ENCODE results near the gene PDHB. TPM values are rescaled to one million over a fixed set of nuclear protein-coding genes. Genes with fewer than 3 reads are reported as not detected.

The PDHB gene
- total and polyA plus RNA-seq, 12 donors = 59.2 to 264 (median 102) TPM

DNA sequence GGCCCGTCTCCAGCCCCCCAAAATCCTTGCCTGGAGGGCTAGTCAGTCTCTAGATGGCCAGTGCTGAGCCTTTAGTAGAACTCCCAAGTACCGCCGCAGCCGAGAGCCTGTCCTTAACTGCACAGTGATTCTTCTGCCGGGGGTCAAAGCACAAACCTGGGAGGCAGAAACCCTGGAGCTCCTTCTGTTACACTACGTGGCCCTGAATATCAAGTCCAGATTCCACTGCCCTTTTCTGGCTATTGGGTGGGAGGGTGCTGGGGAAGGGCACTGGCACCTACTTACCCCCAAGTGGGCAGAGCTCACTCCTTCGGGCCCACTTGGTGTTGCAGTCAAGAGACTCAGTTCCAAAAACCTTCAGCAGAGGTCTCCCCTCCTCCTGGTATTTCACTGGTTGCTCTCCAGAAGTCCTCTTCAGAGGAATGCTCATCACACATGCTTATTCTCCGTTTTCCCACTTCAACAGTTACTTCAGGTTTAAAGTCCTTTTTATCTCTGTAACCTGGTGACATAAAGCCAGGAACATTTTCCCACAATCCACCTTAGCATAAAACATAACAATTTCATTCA is 10.8 kb downstream of the PDHB start:
- intact Hi-C loops (cut with DNase I) = loop anchor here in 1 of 2 donors (10.0 kb wide), 1 partner anchor 112 kb away; the partner anchor contains the start of gene ACOX2
- 75 to 82% (median 79%) methylated on average over 8 of the region's 8 CpGs for WGBS, 4 donors
- TF ChIP-seq, protein P1, sequence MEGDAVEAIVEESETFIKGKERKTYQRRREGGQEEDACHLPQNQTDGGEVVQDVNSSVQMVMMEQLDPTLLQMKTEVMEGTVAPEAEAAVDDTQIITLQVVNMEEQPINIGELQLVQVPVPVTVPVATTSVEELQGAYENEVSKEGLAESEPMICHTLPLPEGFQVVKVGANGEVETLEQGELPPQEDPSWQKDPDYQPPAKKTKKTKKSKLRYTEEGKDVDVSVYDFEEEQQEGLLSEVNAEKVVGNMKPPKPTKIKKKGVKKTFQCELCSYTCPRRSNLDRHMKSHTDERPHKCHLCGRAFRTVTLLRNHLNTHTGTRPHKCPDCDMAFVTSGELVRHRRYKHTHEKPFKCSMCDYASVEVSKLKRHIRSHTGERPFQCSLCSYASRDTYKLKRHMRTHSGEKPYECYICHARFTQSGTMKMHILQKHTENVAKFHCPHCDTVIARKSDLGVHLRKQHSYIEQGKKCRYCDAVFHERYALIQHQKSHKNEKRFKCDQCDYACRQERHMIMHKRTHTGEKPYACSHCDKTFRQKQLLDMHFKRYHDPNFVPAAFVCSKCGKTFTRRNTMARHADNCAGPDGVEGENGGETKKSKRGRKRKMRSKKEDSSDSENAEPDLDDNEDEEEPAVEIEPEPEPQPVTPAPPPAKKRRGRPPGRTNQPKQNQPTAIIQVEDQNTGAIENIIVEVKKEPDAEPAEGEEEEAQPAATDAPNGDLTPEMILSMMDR (IDR thresholded peaks at IDR 0.05) = no peak
- TF ChIP-seq POLR2A (IDR thresholded peaks at IDR 0.05) = no peak
- H3K4me3 ChIP-seq = no peak overlapping the region
- peaks cover 7 to 10% of the 10 kb centered on the region in 2 donors for H3K4me1 ChIP-seq (replicated peaks in 1 of 2)
- DNase-seq = no peak
- H3K36me3 ChIP-seq (replicated peaks in 1 of 2) = peaks cover 0 to 52% of the 10 kb centered on the region in 2 donors
- no peak overlapping the region for H3K27ac ChIP-seq
- no peaks in the 10 kb centered on the region for H3K27me3 ChIP-seq
- H3K9me3 ChIP-seq (replicated peaks in 1 of 3) = no peaks in the 10 kb centered on the region

DNA sequence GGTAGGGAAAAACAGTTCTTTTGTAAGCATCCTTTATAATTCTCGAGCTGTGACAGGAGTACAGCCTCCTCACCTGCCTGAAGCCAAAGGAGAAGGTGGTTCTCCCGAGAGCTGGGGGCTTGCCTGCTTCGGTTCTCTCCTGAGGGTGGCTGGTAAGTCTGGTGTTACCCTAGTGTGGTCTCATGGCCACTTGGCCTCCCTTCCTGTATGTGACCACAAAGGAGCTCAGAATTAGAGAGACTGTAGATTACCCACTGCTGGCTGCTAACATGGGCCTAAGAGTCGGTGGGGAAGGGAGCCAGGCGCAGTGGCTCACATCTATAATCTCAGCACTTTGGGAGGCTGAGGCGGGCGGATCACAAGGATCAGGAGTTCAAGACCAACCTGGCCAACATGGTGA is 12.6 kb downstream of the PDHB start:
- no peak overlapping the region for H3K4me3 ChIP-seq
- DNase-seq = no peak
- WGBS, 4 donors = 65 to 98% (median 87%) methylated on average over 6 to 7 of the region's 7 CpGs
- no peak overlapping the region for H3K27ac ChIP-seq
- no peaks in the 10 kb centered on the region for H3K9me3 ChIP-seq (replicated peaks in 1 of 3)
- TF ChIP-seq, protein P1 (IDR thresholded peaks at IDR 0.05) = no peak
- no peak for TF ChIP-seq POLR2A (IDR thresholded peaks at IDR 0.05)
- intact Hi-C loops (cut with DNase I) = loop anchor here in 1 of 2 donors (10.0 kb wide), 1 partner anchor 114 kb away; the partner anchor contains the start of gene ACOX2
- peaks cover 8 to 10% of the 10 kb centered on the region in 2 donors for H3K4me1 ChIP-seq (replicated peaks in 1 of 2)
- peaks cover 0 to 34% of the 10 kb centered on the region in 2 donors for H3K36me3 ChIP-seq (replicated peaks in 1 of 2)
- H3K27me3 ChIP-seq = no peaks in the 10 kb centered on the region

DNA sequence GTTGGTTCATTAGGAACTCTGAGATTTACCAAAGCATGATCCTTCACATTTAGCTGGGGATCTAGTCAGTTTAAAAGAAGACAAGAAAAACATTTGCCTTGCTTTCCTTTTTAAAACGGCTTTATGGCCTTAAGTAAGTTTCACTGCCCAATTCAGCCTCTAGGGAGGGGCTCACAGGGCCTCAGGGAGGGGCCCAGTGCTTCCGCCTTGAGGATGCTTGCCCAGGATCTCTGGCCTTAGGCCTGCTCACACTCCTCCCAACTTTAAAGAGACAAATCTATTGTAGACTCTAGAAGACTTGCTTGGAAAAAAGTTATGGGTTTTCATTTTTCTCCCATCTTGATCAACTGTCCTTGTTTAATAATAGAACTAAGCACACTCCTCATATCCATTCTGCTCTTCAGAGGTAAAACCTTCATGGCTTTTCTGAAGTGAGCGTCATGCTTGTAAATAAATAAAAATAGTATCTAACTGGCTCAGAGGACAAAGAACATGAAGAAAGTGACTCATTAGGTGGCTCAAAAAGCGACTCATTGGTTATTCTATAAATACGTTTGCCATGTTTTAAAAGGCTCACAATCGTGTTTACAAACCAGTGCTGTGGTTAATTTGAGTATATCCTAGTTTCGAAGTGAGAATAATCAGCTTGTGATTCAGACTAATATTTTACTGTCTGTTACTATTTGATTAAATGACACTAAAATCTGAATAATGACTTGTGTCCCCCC is 13.7 kb downstream of the PDHB start:
- 58 to 71% (median 66%) methylated on average over 7 of the region's 7 CpGs for WGBS, 4 donors
- Histone ChIP-seq H3K27ac (peak overlapping the region in 3 of 5 donors; percentile 8 to 45 (median 42)), H3K4me3 (no peak overlapping the region), H3K27me3 (no peaks in the 10 kb centered on the region), H3K4me1 (replicated peaks in 1 of 2) (peaks cover 8 to 10% of the 10 kb centered on the region in 2 donors), H3K36me3 (replicated peaks in 1 of 2) (peaks cover 0 to 23% of the 10 kb centered on the region in 2 donors), H3K9me3 (replicated peaks in 1 of 3) (no peaks in the 10 kb centered on the region)
- intact Hi-C loops (cut with DNase I) = loop anchor here (5.0 to 10.0 kb wide), 3 partner anchors 98 to 235 kb away; partner anchors contain the start of gene ACOX2 (in 1 of the 2)
- no peak for TF ChIP-seq POLR2A (IDR thresholded peaks at IDR 0.05)
- TF ChIP-seq, protein P1 (IDR thresholded peaks at IDR 0.05) = peak in 1 of 6 experiments; percentile 9
- peak in 1 of 7 donors; percentile 31 for DNase-seq

DNA sequence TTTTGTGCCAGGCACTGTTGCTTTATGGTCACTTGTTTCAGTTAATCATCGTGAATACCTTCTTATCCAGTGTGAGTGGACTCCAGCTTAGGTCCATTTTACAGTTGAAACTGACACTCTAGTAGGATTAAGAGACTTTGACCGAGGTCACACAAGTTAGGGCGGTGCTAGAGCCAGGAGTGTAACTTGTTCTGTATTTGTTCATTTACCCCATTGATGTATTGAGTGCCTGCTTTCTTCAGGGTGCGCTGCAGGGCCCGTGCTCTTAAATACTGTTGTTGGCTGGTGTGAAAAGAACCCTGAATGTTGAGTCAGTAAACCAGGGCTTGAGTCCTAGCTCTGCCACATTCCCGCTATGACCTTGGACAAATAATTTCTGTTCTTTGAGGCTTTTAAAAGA is 15.4 kb downstream of the PDHB start:
- peaks cover 0 to 12% of the 10 kb centered on the region in 2 donors for H3K36me3 ChIP-seq (replicated peaks in 1 of 2)
- H3K27me3 ChIP-seq = no peaks in the 10 kb centered on the region
- 43 to 69% (median 53%) methylated on average over 6 of the region's 6 CpGs for WGBS, 4 donors
- H3K9me3 ChIP-seq (replicated peaks in 1 of 3) = no peaks in the 10 kb centered on the region
- peak in 4 of 7 donors; percentile 27 to 52 (median 38) for DNase-seq
- TF ChIP-seq POLR2A (IDR thresholded peaks at IDR 0.05) = no peak
- TF ChIP-seq, protein P1 (IDR thresholded peaks at IDR 0.05) = no peak
- H3K4me1 ChIP-seq (replicated peaks in 1 of 2) = peaks cover 8 to 16% of the 10 kb centered on the region in 2 donors
- H3K27ac ChIP-seq = peak overlapping the region in 3 of 5 donors; percentile 11 to 42 (median 31)
- intact Hi-C loops (cut with DNase I) = loop anchor here in 1 of 2 donors (5.0 to 10.0 kb wide), 2 partner anchors 96 to 233 kb away; no protein-coding TSS in a partner anchor
- H3K4me3 ChIP-seq = no peak overlapping the region
